CD4-positive, CD25-positive, alpha-beta regulatory T cell (primary cell): ENCODE measurements around the gene RANBP6. TPM values are rescaled to one million over a fixed set of nuclear protein-coding genes. Genes with fewer than 3 reads are reported as not detected.

Experiments
- ATAC-seq, 2 donors: fragments of 150-1000 bp; cut with Tn5 transposase; one replicate each; pipeline ENCODE4 v1.10.0; 2021; ENCODE audit warnings: low read depth in 2 of 2, moderate number of reproducible peaks in 2 of 2, moderate library complexity in 1 of 2
- DNase-seq, 3 donors: peaks; one replicate each; pipeline versions ENCODE4 v3.0.0 to v3.0.0-alpha.2; 2012 to 2022; ENCODE audit warnings: mixed read lengths in 1 of 3
- H3K27ac ChIP-seq: one replicate; pipeline ENCODE4 v1.7.0; 2013; ENCODE audit warnings: mild to moderate bottlenecking, low read length; ENCODE audit not compliant: insufficient read depth, poor library complexity, severe bottlenecking
- H3K27me3 ChIP-seq: one replicate; pipeline ENCODE4 v1.7.0; 2013; ENCODE audit warnings: low read length; ENCODE audit not compliant: control insufficient read depth, insufficient read depth
- H3K36me3 ChIP-seq: one replicate; pipeline ENCODE4 v1.7.0; 2013; ENCODE audit warnings: mild to moderate bottlenecking, low read length, moderate library complexity; ENCODE audit not compliant: control insufficient read depth, insufficient read depth
- H3K4me1 ChIP-seq: 2 replicates; pipeline ENCODE4 v1.7.0; 2013; ENCODE audit warnings: mild to moderate bottlenecking, low read length; ENCODE audit not compliant: insufficient read depth, control insufficient read depth, poor library complexity, severe bottlenecking
- H3K4me3 ChIP-seq: one replicate; pipeline ENCODE4 v1.7.0; 2013; ENCODE audit warnings: low read depth, mild to moderate bottlenecking, low read length, moderate library complexity
- H3K9me3 ChIP-seq, 2 experiments: 1 replicate in 1 of 2; 2 replicates in 1 of 2; pipeline ENCODE4 v1.7.0; 2013; ENCODE audit warnings: low read length in 2 of 2, mild to moderate bottlenecking in 1 of 2, moderate library complexity in 1 of 2; ENCODE audit not compliant: control insufficient read depth in 2 of 2
- H3K27ac Mint-ChIP-seq, 3 donors: one replicate each; pipeline ENCODE4 v1.8.0; 2020 to 2022; ENCODE audit warnings: mild to moderate bottlenecking in 3 of 3, mixed read lengths in 3 of 3, moderate library complexity in 2 of 3
- H3K27me3 Mint-ChIP-seq: one replicate; pipeline ENCODE4 v1.8.0; 2022; ENCODE audit warnings: mild to moderate bottlenecking, mixed read lengths
- H3K36me3 Mint-ChIP-seq: one replicate; pipeline ENCODE4 v1.8.0; 2020; ENCODE audit warnings: mixed read lengths
- H3K4me1 Mint-ChIP-seq, 4 donors: one replicate each; pipeline ENCODE4 v1.8.0; 2020 to 2022; ENCODE audit warnings: mixed read lengths in 4 of 4, mild to moderate bottlenecking in 1 of 4
- H3K4me3 Mint-ChIP-seq, 4 donors: one replicate each; pipeline ENCODE4 v1.8.0; 2020 to 2022; ENCODE audit warnings: mild to moderate bottlenecking in 4 of 4, mixed read lengths in 4 of 4, moderate library complexity in 3 of 4
- H3K9me3 Mint-ChIP-seq, 7 donors: one replicate each; pipeline ENCODE4 v1.8.0; 2020 to 2022; ENCODE audit warnings: mixed read lengths in 7 of 7, mild to moderate bottlenecking in 3 of 7, moderate library complexity in 2 of 7
- polyA plus RNA-seq, 4 donors: library from polyadenylated mRNA; unstranded; fragments of 300-500 nt; fragmentation: Illumina TruSeq; gene quantifications; one replicate each; pipeline ENCODE4 v1.2.3, GENCODE V29; 2021
- total RNA-seq: library from RNA; stranded (reverse); gene quantifications from one replicate; pipeline ENCODE4 v1.2.3, GENCODE V29; 2022

RANBP6 gene
- total and polyA plus RNA-seq, 5 donors from 2014 or later: 19.7 to 31.1 (median 25.2) TPM

DNA sequence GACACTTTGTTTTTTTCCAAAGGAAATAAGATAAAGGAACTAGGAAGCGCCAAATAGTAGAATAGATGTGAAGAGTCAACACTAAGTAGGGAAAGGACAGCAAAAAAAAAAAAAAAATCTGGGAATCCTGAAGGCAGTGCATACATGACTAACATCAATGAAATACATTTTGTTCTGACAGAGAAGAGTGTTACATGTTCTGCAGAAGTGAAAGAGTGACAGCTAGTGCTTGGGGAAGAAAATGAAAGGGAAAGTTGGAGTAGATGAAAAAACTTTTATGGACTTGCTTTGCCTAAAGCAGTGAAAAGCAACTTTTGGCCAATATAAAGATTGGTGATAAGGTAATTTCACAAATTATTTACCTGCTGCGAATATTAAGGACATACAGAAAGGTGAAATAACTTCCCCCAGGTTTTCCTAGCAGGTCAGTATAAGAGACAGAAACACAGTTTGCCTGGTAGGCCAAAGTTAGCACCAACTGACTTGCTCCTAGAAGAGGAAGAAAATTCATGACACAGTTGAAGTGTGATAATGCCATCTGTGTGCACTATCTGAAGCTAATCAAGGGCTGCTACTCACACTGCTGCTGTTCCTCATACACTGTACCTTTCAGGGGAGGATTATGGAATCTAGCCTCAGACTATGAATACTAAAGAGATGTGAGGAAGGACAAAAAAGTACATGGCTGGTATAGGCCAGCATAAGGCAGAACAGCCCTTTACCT, 38.6 kb downstream of the RANBP6 start:
- Histone ChIP-seq H3K4me1 (peaks cover under 1% of the 10 kb centered on the region), H3K4me3 (no peak overlapping the region), H3K27me3 (no peaks in the 10 kb centered on the region), H3K9me3 (no peaks in the 10 kb centered on the region), H3K27ac (no peak overlapping the region), H3K36me3 (peaks cover 29% of the 10 kb centered on the region)
- peak in 1 of 3 donors; percentile 12 for DNase-seq
- Mint-ChIP-seq H3K9me3 (peaks cover 0 to 1% (median 0%) of the 10 kb centered on the region in 7 donors), H3K27ac (peak overlapping the region in 1 of 3 donors; percentile 68), H3K36me3 (peaks cover 49% of the 10 kb centered on the region), H3K27me3 (no peaks in the 10 kb centered on the region), H3K4me1 (peaks cover 23 to 42% (median 30%) of the 10 kb centered on the region in 4 donors), H3K4me3 (no peak overlapping the region)
- no peak for ATAC-seq

- no peak overlapping the region for H3K27ac ChIP-seq
- H3K27me3 Mint-ChIP-seq: no peaks in the 10 kb centered on the region
- H3K9me3 Mint-ChIP-seq: peaks cover 0 to 1% (median 0%) of the 10 kb centered on the region in 7 donors
- H3K4me3 ChIP-seq: no peak overlapping the region
- DNase-seq (no peak), ATAC-seq (no peak)
- H3K9me3 ChIP-seq: no peaks in the 10 kb centered on the region
- H3K4me1 Mint-ChIP-seq: peaks cover 15 to 29% (median 25%) of the 10 kb centered on the region in 4 donors
- H3K4me1 ChIP-seq: peaks cover 3% of the 10 kb centered on the region
- peaks cover 58% of the 10 kb centered on the region for H3K36me3 Mint-ChIP-seq
- H3K36me3 ChIP-seq: peaks cover 45% of the 10 kb centered on the region
- no peaks in the 10 kb centered on the region for H3K27me3 ChIP-seq
- no peak overlapping the region for H3K4me3 Mint-ChIP-seq
- no peak overlapping the region for H3K27ac Mint-ChIP-seq
These were observed 43.7 kb downstream of the RANBP6 start for GRCh38 chr9:5971740-5972139.

Other genes starting within 250 kb of the RANBP6 start
- gene ERMP1, start 182.5 kb downstream of the RANBP6 start, total RNA-seq: 8.7 TPM
- gene ERMP1, start 182.5 kb downstream of the RANBP6 start, polyA plus RNA-seq: 10 to 100 TPM in 1 of 4 donors, 1 to 10 TPM in 3; 5.3 to 10.0 (median 7.8) TPM
- not detected for gene MLANA, start 124.7 kb downstream of the RANBP6 start, total RNA-seq
- under 1 TPM in 2 of 4 donors, not detected in 2; 0.14 to 0.49 TPM for gene MLANA, start 124.7 kb downstream of the RANBP6 start, polyA plus RNA-seq
- gene IL33, start 200.2 kb upstream of the RANBP6 start, total RNA-seq: not detected
- gene IL33, start 200.2 kb upstream of the RANBP6 start, polyA plus RNA-seq: not detected